Cardiac septum (tissue), 1 donor: ENCODE data around the gene PGAP1. TPM values are rescaled to one million over a fixed set of nuclear protein-coding genes. Genes with fewer than 3 reads are reported as not detected.

ENCODE experiments used
- DNase-seq: peaks from one replicate; pipeline ENCODE4 v3.0.0-alpha.2; 2020; ENCODE audit warnings: low spot score
- intact Hi-C: fragments of 100-400 bp; cut with DNase I; formaldehyde crosslinking; loops from one replicate; pipeline ENCODE4 v1.14.0; 2022
- total RNA-seq: library from RNA; stranded (reverse); fragmentation: NEBNext Ultra II Directional; extraction: Animal tissue kit (Norgen Biotek cat#: 25700); gene quantifications from one replicate; pipeline ENCODE4 v1.2.1, GENCODE V29; 2021
- donor health status: DM: no; HTN: no; CAD: no.

PGAP1 gene
- total RNA-seq, 1 donor from 2014 or later = 7.7 TPM

- DNase-seq = no peak
- intact Hi-C loops = no loop called here
These were observed 26.4 kb upstream of the PGAP1 start for GRCh38 chr2:196952936-196953335.

DNA sequence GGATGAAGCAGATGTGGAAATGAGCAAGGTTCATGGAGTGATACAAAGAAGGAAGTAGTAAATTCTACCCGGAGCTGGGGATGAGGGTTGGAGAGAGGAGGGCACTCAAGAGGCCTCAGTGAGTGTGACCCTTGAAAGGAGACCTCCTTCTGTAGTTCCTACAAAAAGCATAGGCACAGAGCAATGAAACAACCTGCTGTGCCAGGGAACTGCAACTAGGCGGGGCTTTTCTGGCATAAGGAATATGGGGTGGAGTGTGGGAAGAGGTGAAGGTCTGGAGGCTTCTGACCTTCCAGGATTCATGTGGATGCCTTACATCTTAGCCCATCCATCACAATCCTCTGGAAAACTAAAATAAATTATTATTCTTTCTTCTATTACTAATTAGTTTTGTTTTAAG, 25.5 kb upstream of the PGAP1 start:
- DNase-seq = no peak
- intact Hi-C loops = no loop called here

GRCh38 chr2:196949116-196949515, 22.6 kb upstream of the PGAP1 start:
- no peak for DNase-seq
- intact Hi-C loops = loop anchor here (10.0 kb wide), 1 partner anchor 74 kb away; no protein-coding TSS in a partner anchor

DNA sequence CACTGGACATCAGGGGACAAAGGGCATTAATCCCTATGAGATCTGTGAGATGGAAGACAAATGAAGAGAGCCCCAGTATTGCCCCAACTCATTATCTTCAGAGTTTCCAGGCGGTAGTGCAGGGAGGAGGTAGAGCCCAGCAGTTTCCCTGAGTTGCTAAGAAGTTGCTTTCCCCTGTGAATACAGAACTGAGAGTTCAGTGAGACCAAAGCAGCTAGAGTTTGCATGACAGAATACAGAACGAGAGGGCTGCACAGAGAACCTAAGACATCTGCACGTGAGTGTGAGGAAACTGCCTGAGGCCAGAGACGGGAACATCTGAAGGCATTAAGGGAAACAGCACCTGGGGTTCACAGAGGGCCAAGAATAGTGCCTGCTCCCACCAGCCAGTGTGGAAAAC, 18.1 kb upstream of the PGAP1 start:
- intact Hi-C loops = loop anchor here (10.0 kb wide), 1 partner anchor 70 kb away; no protein-coding TSS in a partner anchor
- no peak for DNase-seq

DNA sequence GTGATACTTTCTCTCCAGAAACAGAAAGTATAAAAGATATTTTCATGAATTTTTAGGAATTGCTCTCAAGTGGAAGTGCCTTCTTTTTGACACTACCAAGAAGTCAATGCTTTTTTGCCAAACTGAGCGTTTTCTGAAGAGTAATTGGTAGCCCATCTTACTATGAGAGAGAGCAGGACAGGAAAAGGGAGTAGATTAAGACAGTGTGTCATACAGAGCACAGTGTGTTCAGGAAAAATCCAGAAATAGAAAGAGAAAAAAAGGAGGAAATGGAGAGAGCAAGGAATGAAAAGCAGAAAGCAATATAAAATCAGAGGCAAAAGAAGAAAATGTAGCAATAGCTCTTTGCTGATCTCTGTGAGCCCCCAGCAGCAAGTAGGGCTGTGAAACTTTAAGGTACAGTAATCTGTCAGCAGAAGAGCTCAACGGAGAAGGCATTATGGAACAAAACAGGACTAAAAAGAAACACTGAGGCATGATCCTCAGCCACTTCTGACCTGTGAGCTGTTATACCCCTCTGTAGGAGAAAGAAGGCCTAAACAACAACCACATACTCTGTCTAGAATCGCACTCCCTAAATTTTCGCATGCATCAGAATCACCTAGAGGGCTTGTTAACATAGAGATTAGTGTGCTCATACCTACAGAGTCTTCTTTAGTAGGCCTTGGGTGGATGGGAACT, 15.0 kb upstream of the PGAP1 start:
- DNase-seq = no peak
- intact Hi-C loops = loop anchor here (10.0 kb wide), 1 partner anchor 67 kb away; no protein-coding TSS in a partner anchor

GRCh38 chr2:196939371-196939770, 12.9 kb upstream of the PGAP1 start:
- DNase-seq = no peak
- intact Hi-C loops = no loop called here

DNA sequence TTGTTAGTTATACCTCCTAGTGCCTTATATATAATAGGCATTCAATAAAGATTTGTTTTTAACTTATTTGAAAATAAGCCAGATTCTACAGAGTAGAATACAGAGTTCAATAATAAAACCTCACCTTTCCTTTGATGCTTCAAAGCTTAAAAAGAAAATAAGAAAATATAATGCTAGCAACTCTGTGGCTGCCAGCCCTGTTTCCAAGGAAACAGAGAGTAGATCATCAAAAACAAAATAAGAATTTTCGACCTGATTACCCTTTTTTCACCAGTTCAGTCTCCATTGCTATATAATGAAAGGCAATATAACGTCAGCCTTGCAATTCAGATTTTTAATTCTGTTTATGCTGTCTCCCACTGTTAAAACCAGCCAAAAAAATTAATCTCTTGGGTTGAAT, 8.9 kb upstream of the PGAP1 start:
- intact Hi-C loops = no loop called here
- no peak for DNase-seq

DNA sequence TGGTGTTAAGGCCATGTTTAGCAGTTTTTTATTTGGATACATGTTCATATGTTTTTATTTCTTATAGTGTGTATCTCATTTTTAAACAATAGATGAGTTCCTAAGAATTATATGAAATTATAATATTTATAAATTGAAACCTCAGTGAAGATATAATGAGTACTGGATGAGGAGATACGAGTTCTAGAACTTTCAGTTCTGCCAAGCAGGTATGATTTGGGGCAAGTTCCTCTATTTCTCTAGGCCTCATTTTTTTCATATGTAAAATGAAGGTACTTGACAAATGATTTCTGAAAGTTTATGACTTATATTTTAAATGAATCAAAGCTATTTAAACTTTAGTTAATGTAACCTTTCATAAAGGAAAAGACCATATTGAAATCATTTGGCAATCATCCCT, 8.2 kb upstream of the PGAP1 start:
- no peak for DNase-seq
- intact Hi-C loops = no loop called here

DNA sequence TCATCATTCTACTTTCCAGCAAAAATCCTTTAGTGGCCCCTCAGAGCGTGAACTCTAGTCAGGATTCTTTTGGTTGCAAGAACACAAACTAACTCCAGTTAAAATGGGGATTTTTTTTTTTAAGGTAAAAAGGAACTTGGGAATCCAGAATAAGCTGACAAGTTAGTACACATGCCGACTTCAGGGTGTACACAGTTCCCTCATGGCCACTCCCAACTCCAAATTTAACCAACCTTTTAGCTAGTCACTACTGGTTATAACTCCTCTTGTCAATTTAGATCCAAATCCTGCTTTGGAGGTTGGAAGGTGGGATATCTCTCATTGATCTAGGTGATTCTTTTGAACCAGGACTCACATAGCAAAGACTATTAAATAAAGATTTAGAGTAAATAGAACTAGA, 5.0 kb upstream of the PGAP1 start:
- DNase-seq = no peak
- intact Hi-C loops = no loop called here

GRCh38 chr2:196927376-196928225, 1.1 kb upstream of the PGAP1 start:
- DNase-seq = no peak
- intact Hi-C loops = loop anchor here (2.0 to 10.0 kb wide), 3 partner anchors 60 to 567 kb away; partner anchors contain the start of genes GTF3C3 and HSPD1

DNA sequence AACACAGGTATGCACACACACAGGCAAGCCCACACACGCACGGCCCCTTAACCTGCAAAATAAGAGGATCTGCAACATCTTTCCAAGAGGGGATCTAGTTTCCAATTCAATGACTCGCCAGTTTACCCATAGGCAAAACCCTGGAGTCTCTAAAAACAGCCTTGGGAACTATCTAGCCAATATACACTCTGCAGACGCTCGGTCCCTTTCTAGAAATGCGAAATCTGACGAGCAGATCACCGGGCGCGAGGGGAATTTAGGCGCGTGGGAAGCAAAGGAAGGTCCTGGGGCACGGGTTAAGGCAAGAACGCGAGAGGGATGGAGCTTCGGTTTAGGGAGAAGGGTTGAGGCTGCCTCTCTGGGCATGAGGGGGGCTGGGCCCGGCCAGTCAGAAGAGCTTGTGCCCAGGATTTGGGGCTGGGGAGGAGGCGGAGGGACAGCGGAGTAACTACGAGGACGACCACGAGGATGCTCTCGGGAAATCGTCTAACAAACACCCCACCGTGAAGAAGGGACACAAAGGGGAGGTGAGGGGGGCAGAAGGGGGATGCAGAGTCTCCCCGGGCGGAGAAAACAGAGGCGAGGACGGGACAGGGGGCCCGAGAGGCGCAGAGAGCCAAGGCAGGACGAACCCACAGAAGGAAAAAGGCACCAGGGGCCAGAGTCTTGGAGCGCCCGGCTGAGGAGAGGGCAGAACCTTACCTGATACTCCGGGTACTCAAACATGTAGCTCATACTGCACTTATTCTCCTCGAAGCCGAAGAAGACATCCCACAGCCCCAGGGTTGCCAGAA, 542 bp downstream of the PGAP1 start:
- no peak for DNase-seq
- intact Hi-C loops = loop anchor here (2.0 to 10.0 kb wide), 3 partner anchors 61 to 569 kb away; partner anchors contain the start of genes GTF3C3 and HSPD1

DNA sequence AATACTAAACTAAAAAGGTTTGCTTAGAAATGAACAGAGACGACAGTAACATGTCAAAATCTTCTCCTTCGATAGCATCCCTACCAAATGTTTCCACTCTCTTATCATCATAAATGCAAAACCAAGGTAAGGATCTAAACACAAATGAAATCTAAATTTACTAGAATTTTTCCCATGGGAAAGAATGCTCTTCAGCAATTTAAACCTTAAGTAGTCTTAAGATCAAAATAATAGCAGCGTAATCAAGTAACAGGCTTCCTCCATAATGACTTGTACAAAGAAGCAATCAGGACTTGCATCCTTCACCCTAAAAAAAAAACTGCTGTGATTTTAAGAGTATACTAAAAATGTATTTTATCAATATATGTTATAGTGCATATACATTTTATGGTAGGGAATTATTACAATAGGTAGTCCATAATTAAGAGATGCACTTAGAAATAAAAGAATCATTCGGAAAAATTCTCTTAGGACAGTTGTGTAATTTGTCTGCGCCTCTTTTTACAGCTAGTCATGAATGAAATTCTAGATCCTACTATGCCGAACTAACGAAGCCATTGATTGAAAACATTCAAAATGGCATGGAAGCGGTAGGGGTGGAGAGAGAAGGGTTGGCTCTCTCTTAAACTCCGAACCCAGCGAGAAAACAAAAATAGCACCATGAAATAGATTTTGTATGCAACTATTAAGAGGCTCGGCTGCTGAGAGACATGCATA, 1.3 kb downstream of the PGAP1 start:
- intact Hi-C loops = loop anchor here (5.0 to 10.0 kb wide), 2 partner anchors 62 to 570 kb away; partner anchors contain the start of gene HSPD1

GRCh38 chr2:196924051-196924450, 2.5 kb downstream of the PGAP1 start:
- intact Hi-C loops = loop anchor here (10.0 kb wide), 1 partner anchor 571 kb away; the partner anchor contains the start of gene HSPD1
- no peak for DNase-seq

More for the DNA sequence above, 1.3 kb downstream of the PGAP1 start:
- DNase-seq = no peak

GRCh38 chr2:196918927-196919326, 7.6 kb downstream of the PGAP1 start:
- no peak for DNase-seq
- intact Hi-C loops = no loop called here

GRCh38 chr2:196917802-196918201, 8.7 kb downstream of the PGAP1 start:
- intact Hi-C loops = no loop called here
- DNase-seq = no peak

GRCh38 chr2:196915507-196916189, 10.9 kb downstream of the PGAP1 start:
- DNase-seq = no peak
- intact Hi-C loops = no loop called here

- DNase-seq = no peak
- intact Hi-C loops = no loop called here
These were observed 11.5 kb downstream of the PGAP1 start for GRCh38 chr2:196914867-196915460.

GRCh38 chr2:196913691-196914090, 12.8 kb downstream of the PGAP1 start:
- intact Hi-C loops = no loop called here

More at GRCh38 chr2:196913691-196914090, 12.8 kb downstream of the PGAP1 start:
- no peak for DNase-seq
